ENCODE data around the gene CDH11. TPM values are rescaled to one million over a fixed set of nuclear protein-coding genes. Genes with fewer than 3 reads are reported as not detected.

Gene CDH11
- total and polyA plus RNA-seq, 9 of the 15 experiments (the other 6 are each of a cell fraction or from before 2014, with no cell fraction given): 0.18 TPM; not detected in 8

DNA sequence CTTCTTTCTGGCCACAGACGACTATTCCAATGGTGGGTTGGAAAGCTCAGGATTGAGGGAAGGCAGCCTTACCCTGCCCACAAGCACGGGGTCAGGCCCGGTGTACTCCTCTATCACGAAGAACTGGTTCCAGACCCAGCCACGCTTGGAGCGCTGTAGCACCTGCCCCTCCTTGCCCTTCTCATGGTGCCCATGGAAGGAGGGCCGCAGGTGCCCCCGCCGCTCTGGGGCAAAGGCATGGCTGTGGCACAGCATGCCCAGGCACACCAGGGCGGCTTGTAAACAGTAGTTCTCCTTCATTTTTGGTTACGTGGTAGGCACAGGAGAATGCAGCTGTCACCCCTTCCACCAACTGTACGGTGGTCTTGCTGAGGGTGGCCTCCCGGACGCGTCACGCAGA lies 117.3 kb downstream of the CDH11 start:
- no peak overlapping the region for H3K4me2 ChIP-seq (ENCODE audit: insufficient read depth, low read length)
- intact Hi-C loops (cut with micrococcal nuclease) (no loop called here), in situ Hi-C loops (cut with MboI) (no loop called here)
- no peaks in the 10 kb centered on the region for H3K9me3 ChIP-seq (replicated peaks; ENCODE audit: control insufficient read depth, insufficient read depth, low read depth, low read length)
- H3K9me1 ChIP-seq (ENCODE audit: control insufficient read depth, insufficient read depth, low read length): no peaks in the 10 kb centered on the region
- no peaks in the 10 kb centered on the region for H3K79me2 ChIP-seq (ENCODE audit: control insufficient read depth, insufficient read depth, low read length)
- no peak for ATAC-seq
- no peak overlapping the region for H2AFZ ChIP-seq (ENCODE audit: low read depth, low read length)
- no peaks in the 10 kb centered on the region for H4K20me1 ChIP-seq (replicated peaks; ENCODE audit: control insufficient read depth, insufficient read depth, low read length)
- H3K4me1 ChIP-seq (replicated peaks in 1 of 2; ENCODE audit: control insufficient read depth in 2 of 2, insufficient read depth in 2 of 2, low read length in 2 of 2): no peaks in the 10 kb centered on the region
- no peak for DNase-seq (ENCODE audit: extremely low read depth in 1 of 4, low spot score in 3 of 4)
- H3K36me3 ChIP-seq (ENCODE audit: control insufficient read depth, insufficient read depth, low read length): no peaks in the 10 kb centered on the region
- no peak overlapping the region for H3K4me3 ChIP-seq
- no peak overlapping the region for H3K27ac ChIP-seq (ENCODE audit: extremely low read depth, low read depth, low read length)
- under 1% methylated on average over 16 of the region's 16 CpGs for WGBS (ENCODE audit: insufficient coverage, low coverage, missing lambda C conversion rate)
- no TSS peak for BruUV-seq (replicated peaks)
- no peak overlapping the region for H3K9ac ChIP-seq (ENCODE audit: insufficient read depth in 1 of 2, low read depth in 2 of 2, low read length in 2 of 2)
- no peak for FAIRE-seq
- ChIA-PET POLR2A (no interaction called here), CTCF (ENCODE audit: low intra/inter-chr PET ratio) (no interaction called here)
- no peaks in the 10 kb centered on the region for H3K27me3 ChIP-seq (ENCODE audit: control insufficient read depth in 2 of 2, insufficient read depth in 2 of 2, low read length in 2 of 2)
- no peak for TF ChIP-seq ARHGAP35 (IDR thresholded peaks at IDR 0.05; ENCODE audit: partially characterized antibody)
- TF ChIP-seq CUX1 (CRISPR knock-in tag; IDR thresholded peaks at IDR 0.05): no peak
- no peak for TF ChIP-seq HMBOX1 (IDR thresholded peaks at IDR 0.05)
- TF ChIP-seq, protein P1, sequence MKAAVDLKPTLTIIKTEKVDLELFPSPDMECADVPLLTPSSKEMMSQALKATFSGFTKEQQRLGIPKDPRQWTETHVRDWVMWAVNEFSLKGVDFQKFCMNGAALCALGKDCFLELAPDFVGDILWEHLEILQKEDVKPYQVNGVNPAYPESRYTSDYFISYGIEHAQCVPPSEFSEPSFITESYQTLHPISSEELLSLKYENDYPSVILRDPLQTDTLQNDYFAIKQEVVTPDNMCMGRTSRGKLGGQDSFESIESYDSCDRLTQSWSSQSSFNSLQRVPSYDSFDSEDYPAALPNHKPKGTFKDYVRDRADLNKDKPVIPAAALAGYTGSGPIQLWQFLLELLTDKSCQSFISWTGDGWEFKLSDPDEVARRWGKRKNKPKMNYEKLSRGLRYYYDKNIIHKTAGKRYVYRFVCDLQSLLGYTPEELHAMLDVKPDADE (conservative IDR thresholded peaks at IDR 0.05; ENCODE audit: control insufficient read depth, low read depth, low read length): no peak
- no peak for TF ChIP-seq RFX5 (IDR thresholded peaks at IDR 0.05; ENCODE audit: low read depth, low read length)
- no peak for TF ChIP-seq BRF2 (IDR thresholded peaks at IDR 0.05; ENCODE audit: borderline replicate concordance, insufficient read depth, insufficient read length)
- TF ChIP-seq XRCC5 (IDR thresholded peaks at IDR 0.05; ENCODE audit: low read depth, low read length): no peak
- no peak for TF ChIP-seq SIN3B (IDR thresholded peaks at IDR 0.05; ENCODE audit: low read depth)
- TF ChIP-seq RUNX1 (IDR thresholded peaks at IDR 0.05; ENCODE audit: low read depth): no peak
- TF ChIP-seq, protein P2, sequence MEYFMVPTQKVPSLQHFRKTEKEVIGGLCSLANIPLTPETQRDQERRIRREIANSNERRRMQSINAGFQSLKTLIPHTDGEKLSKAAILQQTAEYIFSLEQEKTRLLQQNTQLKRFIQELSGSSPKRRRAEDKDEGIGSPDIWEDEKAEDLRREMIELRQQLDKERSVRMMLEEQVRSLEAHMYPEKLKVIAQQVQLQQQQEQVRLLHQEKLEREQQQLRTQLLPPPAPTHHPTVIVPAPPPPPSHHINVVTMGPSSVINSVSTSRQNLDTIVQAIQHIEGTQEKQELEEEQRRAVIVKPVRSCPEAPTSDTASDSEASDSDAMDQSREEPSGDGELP (CRISPR knock-in tag; IDR thresholded peaks at IDR 0.05; ENCODE audit: borderline replicate concordance): no peak
- no peak for TF ChIP-seq ZNF143 (CRISPR knock-in tag; IDR thresholded peaks at IDR 0.05)

Data from K562 (cell line).